NCI-H2107 treated with DMSO at 0.1 percent for 48 hours (cell line): ENCODE data around the gene GTF2F1.
"Not testable (repeated sequence)": the region's sequence is repeated elsewhere in the genome, so short reads cannot be mapped to it uniquely, and the experiment has no call there.

ENCODE experiments used
- DNase-seq: peaks from one replicate; lab custom pipeline; 2025; ENCODE audit not compliant: unreplicated experiment; lab: John Stamatoyannopoulos, UW

The GTF2F1 gene, protein sequence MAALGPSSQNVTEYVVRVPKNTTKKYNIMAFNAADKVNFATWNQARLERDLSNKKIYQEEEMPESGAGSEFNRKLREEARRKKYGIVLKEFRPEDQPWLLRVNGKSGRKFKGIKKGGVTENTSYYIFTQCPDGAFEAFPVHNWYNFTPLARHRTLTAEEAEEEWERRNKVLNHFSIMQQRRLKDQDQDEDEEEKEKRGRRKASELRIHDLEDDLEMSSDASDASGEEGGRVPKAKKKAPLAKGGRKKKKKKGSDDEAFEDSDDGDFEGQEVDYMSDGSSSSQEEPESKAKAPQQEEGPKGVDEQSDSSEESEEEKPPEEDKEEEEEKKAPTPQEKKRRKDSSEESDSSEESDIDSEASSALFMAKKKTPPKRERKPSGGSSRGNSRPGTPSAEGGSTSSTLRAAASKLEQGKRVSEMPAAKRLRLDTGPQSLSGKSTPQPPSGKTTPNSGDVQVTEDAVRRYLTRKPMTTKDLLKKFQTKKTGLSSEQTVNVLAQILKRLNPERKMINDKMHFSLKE

DNA sequence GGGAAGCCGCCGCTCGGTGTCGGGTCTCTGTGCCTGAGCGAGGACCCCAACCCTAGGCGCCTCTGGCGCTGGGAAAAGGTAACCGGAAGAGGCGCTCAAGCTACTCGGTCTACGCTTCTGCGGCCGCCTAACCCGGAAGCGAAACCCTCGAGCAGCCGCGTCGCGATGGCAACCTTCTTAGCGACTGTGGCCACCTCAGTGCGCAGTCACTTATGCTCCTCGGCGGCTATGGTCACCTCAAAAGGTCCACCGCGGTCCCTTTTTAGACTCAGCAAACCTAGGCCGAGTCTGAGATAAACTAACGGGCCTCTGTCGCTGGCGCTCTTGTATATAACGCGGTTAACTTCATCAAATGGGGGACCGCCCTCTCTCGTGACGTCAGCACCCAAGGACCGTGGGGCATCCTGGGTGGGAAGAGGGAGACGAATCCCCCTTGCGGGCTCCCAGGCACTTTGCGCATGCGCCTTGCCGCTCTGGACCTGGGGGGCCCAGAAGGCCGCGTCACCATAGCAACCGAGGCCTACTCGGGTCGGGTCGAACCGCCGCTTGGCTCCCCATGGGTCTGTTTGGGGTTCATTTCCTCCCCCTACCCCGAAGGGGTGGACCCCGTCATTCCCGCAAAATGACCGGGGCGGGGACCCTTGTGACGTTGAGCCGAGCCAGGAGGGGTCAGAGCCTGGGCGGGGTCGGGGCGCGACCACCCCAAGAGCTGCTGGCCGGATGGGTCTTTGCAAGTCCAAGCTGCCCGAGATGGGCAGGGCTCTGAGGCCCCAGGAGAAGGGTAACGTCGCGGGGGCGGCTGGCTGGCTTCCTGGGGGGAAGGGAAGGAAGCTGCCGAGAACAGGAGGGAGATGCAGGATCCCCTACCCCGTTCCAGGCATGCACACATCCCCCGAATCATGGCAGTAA lies at the start of gene GTF2F1:
Gene GTF2F1 (minus strand): TSS at position 91 of the 909 bp plus-strand sequence. CDS start 169 bp downstream, outside the sequence.
- DNase-seq, result peak; percentile 71

DNA sequence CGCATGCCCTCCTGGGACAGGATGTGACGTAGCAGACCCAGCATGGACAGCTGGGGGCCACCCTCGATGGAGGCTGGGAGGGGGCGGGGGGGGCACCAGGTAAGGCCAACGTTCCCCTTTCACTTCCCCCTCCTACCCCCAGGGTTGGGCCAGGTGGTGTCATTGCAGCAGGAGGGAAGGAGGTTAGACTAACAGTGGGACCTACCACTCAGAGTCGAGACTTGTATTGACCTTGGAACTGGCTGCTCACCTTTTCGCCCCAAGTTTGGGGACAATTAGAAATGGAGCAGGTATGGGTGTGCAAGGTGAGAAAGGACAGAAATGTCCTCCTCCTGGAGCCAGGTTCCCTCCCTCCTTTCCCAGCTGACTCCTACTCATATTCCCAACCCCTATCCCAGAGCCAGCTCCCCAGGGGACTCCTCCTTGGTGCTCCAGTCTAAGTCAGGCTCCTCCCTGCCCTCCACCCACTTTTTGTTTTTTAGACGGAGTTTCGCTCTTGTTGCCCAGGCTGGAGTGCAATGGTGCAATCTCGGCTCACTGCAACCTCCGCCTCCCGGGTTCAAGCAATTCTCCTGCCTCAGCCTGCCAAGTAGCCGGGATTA lies 49.2 kb upstream of the GTF2F1 start:
- DNase-seq, result no peak

DNA sequence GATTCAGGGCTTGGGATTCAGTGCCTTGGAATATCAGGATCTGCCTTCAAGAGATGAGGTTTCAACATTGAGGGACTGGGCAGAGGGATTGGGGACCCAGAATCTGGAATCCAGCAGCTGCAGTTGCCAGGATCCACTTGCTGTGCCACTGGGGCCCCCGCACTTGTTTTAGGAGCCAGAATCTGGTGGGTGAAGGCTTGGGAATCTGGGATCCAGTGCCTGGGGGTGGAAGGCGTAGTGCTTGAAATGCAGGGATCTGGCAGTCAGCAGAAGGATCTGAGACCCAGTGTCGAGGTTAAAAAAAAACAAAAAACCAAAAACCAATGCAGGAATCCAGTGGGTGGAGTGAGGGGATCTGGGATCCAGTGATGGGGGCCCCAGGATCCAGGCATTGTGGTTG lies 47.9 kb upstream of the GTF2F1 start:
- no peak for DNase-seq

DNA sequence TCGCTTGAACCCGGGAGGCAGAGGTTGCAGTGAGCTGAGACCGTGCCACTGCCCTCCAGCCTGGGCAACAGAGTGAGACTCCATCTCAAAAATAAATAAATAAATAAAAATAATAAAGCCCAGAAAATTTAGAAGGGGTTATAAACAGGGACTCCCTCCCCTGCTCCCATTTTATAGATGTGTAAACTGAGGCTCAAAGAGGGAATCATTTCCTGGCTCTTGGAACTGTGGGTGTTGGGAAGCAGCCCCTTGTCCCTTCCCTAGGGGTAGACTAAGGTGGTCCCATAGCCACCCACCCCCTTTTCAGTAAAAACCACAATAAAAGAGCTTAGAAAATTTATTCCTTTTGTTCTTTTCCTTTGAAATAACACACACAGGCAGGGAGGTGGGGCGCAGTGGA lies 46.8 kb upstream of the GTF2F1 start:
- no peak for DNase-seq

DNA sequence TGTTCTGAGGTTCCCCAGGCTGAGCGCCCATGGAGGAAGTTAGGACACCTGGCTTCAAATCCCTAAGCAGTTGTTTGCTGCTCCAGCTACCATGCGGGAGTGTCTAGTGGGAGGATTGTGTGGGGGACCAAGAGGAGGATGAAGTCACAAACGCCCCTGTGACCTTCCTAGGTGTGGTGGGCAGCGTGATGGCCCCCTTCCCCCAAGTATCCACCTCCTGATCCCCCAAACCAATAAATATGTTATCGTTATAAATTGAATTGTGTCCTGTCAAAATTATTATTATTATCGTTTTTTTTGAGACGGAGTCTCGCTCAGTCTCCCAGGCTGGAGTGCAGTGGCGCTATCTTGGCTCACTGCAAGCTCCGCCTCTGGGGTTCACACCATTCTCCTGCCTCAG lies 40.7 kb upstream of the GTF2F1 start, which contains the start of gene SLC25A41:
Gene SLC25A41 (minus strand): TSS at position 101 of the 400 bp plus-strand sequence. CDS start 70 bp downstream, at position 31.
- DNase-seq, result no peak

DNA sequence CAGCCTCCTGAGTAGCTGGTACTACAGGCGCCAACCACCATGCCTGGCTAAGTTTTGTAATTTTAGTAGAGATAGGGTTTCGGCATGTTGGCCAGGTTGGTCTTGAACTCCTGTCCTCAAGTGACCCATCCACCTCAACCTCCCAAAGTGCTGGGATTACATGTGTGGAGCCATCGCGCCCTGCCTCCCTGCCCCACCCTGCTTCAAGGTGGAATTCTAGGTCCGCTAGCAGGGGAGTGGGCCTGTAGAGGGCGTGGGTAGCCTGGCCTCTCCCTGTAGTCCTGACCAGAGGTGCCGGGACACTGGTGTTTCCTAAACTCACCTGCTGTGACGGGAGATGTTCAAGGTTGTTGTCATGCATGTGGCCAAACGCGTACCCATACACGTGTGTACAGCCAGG lies 40.2 kb upstream of the GTF2F1 start:
- DNase-seq, result no peak

DNA sequence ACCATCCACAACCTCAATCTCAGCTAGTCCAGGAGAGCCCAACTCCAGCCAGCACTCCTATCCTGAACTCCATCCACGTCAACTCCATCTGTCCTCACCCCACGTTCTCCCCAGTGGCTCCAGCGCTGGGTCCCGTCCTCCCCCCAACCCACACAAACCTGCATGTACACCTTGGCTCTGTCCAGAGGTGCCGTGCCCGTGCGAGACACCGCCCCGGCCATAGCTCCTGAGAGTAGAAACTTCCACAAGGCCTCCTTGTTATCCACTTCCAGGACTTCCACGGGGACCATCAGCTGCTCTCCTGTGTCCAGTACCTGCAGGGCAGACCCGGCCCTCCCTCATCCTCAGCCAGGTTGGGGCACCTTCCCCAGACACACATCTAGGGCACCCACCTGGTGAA lies 38.9 kb upstream of the GTF2F1 start:
- no peak for DNase-seq

DNA sequence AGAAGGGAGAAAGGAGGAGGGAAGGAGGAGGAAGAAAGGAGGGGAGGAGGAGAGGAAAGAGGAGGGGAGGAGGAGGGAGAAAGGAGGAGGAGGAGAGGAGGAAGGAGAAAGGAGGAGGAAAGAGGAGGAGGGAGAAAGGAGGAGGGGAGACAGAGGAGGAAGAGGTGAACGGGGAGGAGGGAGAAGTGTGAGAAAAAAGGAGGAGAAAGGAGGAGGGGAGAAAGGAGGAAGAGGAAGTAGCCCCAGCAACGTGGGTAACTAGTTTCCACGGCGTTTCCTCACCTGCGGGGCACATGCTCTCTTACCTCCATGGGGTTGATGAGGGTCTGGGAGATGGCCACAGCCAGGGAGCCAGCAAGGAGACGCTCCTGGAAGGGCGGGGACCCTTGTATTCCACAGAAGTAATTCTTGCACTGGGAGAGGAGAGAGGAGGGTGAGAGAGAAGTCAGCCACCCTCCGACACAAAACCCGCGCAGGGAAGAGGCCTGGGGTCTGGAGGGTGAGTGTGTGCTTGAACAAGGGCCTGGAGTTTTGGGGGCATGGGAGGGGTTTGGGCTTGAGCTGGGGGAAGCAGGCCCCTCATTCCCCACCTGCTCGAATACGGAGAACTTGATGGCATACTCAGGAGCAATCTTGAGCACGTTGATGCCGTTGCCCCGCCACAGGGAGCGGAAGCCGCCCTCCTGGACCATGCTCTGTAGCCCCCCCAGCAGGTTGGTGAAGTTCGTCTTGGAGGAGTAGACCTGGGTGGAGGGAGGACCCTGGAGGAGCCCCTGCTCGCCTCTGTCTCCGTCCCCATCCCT lies 36.7 kb upstream of the GTF2F1 start:
- DNase-seq, result no peak

DNA sequence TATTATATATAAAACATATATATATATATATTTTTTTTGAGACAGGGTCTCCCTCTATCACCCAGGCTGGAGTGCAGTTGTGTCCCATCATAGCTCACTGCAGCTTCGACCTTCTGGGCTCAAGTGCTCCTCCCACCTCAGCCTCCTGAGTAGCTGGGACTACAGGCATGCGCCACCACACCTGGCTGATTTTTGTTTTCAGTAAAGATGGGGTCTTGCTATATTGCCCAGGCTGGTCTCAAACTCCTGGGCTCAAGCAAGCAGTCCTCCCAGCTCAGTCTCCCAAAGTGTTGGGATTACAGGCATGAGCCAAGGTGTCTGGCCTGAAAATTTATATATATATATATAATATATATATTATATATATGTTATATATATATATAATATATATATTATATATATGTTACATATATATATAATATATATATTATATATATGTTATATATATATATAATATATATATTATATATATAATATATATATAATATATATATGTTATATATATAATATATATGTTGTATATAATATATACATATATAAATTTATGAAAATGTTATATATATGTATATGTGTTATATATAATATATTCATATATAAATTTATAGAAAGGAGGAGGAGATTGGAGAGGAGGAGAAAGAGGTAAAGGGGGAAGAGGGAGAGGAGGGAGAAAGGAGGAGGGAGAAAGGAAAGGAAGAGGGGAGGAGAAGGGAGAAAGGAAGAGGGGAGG lies 35.9 kb upstream of the GTF2F1 start:
- DNase-seq, result not testable (repeated sequence)

DNA sequence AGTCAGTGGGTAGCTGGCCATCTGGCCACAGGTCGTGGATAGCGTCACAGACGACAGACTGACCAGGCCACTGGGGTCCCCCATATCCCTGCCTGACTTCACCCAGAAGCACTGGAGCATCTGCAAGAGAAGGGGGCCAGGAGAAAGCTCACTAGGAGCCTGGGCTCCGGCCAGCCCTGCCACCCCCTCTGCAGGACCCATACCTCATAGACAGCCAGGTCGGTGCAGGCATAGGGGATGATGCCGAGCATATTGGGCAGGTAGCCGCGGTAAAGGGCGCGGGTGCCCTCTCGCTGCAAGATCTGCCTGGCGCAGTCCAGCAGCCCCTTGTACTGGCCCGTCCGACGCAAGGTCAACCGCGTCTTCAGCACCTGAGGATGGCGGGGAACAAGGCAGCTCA lies 34.2 kb upstream of the GTF2F1 start:
- DNase-seq, result no peak

DNA sequence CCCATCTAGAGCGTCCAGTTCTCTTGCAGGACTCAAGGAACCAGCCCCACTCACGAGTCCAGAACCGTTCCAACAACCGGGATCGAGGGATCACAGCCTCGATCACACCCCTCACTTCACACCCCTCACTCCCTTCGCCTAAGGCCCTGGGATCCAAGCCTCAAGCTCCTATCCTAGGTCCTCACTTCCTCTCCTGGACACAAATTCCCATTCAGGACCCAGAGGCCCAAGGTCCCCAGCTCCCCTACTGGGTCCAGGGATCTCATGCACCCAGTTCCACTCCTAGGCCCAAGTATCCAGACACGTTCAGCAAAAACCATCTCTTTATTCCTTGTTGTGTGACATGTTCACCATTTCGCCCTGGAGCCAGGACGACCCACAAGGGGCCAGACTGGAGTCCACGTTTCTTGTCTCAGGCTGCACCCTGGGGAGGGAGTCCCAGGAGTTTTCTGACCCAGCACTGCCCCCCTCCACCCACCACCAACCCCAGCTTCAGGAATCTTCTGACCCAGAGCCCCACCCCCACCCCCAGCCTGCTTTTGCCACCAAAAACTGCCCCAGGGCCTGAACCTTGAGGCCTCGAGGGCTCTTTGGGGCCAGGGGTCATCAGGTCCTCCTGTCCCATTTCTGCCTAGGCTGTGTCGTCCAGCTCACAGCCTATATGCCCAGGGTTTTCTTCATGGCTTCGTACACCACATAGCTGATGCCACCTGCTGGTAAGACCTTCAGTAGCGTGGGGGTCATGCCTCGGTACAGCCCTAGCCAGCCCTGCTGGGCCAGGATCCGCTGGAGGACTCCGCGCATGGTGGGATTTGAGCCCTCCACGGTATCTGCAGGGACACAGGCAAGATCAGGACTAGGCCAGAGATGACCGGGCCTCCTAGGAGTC lies 33.0 kb upstream of the GTF2F1 start:
- DNase-seq, result no peak

DNA sequence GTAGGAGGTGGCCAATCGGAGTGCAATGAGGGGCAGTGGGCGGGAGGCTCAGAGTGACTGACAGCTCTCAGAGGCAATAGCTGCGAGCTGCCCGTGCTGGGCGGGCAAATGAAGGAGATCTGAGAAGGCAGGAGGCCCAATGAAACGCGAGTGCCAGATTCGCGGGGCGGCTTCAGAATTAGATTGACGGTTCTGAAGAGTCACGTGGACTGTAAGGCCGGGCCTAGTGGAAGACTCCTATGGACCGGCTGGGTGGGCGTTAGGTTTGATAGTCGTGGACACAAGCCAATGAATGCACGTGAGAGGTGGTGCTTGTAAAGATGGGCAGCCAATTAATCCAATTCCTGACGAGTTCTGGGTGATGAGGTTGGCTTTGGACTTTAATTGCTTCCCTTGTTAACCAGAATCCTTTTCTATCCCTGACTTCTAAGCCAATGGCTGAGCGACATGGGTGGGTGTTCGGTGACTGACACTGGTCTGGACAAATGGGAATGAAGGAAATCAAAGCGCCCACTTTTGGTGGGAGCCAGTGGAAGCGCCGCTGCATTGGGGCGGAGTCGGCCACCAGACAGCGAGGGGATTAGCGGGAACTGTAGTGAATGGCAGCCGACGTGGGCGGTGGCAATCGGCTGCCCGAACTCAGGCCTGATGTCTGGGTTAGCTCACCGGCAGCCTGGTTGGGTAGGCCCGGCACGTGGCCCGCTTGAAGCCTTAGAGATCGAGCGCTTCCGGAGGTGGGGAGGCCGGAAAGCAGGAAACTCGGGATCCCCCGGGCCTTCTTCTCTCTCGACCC lies 32.2 kb upstream of the GTF2F1 start:
- DNase-seq, result peak; percentile 99

DNA sequence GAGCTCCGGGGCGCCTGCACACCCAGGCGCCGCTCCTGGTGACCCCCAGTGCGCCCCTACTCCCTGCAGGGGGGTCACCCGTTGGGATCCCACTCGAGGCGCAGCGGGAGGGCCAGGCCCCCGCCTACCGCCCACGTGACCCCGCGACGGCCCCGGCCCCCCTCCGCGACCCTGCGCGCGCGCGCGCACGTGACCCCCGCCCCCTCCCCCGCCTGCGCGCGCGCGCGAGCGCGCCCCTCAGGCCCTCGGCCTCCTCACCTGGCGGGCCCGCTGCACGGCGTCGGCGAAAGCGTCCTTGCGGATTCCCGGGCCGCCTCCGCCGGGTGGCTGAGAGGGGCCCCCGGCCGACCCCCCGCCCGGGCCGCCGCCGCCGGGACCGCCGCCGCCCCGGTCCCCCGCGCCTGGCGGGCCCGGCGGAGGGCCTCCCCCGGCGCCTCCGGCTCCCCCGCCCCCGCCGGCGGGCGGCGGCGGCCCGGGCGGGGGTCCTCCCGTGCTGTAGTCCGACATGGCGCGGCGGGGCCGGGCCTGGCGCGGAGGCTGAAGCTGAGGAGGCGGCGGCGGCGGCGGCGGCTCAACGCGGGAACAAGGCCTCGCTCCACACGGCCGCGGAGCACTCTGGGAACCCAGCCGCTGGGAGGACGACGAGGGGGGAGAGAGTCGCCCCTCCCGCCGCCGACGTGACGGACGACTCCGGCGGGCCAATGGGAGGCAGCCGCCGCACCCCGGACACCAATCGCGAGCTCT lies 31.4 kb upstream of the GTF2F1 start, which contains the start of gene KHSRP:
Gene KHSRP (minus strand): TSS at position 617 of the 744 bp plus-strand sequence. CDS start 110 bp downstream, at position 507.
- no peak for DNase-seq

DNA sequence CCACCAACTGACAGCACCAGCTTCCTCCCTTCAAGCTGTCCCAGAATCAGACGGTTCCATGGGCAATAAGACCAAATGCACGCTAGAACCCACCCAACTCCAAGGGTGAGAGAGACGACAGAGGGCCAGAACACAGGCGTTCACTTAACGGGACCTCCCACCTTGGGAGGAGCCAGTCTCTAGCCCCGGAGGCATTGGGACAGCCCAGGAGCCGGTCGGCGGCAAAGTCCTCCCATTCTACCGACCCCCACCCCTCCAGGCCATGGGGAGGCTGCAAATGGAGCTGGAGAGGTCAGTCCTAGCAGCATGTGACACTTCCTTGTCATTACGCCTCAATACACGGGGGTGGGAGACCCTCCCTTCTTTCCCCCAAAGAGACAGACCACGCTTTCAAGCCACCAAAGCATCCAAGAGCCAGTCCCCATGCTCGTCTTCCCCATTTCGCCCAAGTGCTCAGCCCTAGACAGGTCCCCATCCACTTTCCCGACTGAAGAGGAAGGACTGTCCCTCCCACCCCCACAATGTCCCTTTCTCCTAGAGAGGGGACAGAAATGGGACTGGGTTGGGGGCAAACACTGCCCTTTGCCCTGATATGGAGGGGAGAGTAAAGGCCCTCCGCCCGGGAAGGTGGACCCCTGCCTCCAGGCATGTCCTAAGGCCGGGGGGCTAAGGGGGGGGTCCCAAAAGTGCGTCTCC lies 30.7 kb upstream of the GTF2F1 start:
- DNase-seq, result no peak

DNA sequence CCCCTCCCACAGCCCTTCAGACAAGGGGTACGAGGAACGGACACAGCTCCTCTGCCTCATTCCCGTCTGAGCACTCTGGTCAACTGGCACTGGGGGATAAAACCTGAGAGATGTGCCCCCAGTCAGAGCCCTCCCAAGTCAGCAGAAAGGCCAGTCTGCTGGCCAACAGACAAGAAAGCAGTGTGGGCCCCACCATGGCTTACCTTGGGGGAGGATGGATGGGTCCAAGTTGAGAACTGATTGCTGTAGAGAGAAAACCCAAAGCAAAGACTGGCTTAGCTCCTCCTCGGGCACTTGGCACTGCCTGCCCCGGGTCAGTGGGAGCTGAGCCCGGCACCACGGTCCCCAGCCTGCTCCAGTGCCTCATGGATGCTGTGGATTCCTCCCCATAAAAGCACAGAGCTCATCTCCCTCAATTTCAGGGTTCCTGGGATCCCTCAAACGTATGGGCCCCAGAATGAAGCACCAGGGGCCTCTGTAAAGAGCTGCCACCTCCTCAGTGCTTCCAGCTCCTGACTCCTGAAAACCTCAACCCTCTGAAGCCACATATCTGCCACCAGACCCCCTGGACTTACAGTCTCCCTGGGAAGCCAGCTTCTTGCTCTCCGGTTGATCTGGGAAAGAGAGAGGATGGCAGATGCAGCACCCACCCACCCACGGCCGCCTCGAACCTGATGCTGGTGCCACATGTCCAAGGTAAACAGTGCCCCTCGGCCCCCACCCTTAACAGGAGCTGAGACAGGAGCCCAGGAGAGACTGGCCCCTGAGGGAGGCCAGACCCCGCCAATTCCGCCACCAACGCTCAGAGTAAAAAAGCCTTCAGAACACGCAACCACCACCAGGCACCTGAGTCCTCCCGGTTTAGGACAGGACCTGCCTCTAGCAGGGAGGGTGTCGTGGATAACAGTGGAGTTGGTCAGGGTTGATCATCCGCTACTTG lies 28.4 kb upstream of the GTF2F1 start:
- DNase-seq, result no peak
